Measurements from ENCODE around the gene GAS6. TPM values are rescaled to one million over a fixed set of nuclear protein-coding genes. Genes with fewer than 3 reads are reported as not detected.

The GAS6 gene
- total RNA-seq, 1 experiment from 2014 or later, result 12.0 TPM

DNA sequence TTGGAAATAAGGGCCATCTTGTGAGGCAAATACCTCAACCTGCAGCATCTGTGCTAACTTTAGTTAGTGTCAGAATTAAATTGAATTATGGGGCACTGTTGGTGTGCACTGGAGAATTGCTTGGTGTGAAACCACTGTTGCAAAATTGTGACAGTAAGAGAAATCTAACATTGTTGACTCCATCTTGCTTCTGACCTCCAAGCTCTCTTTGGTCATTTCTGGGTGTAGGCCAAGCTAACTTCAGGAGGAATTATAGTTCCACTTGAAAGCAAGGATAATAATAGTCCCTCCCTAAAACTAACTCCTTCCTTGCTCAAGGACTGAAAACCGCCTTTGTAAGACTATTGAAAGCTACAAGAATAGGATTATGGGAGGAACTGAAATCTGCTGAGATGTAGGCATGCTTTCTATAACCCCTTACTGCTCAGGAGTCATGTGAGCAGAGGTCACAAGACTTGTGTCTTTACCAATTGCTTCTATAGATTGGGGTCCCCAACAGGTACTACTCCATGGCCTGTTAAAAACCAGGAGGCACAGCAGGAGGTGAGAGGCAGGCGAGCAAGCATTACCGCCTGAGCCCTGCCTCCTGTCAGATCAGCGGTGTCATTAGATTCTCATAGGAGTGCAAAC is 24.9 kb upstream of the GAS6 start:
- DNase-seq (ENCODE audit: extremely low read depth, low read depth), result no peak

DNA sequence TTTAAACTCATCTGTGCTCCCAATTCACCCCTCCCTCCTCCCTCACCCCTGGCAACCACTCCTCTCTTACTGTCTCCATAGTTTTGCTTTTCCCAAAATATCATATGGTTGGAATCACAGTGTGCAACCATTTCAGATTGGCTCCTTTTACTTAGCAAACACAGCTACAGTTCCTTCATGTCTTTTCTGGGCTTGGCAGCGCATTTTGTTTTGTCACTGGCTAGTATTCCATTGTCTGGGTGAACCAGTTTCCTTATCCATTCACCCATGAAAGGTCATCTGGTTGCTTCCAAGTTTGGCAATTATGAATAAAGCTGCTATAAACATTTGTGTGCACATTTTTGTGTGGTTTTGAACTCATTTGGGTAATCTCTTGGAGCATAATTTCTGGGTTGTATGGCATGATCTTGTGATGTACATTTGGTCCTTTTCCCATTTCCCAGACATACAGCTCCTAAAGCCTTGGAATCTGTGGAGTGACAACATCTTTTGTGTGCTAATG is 23.9 kb upstream of the GAS6 start:
- no peak for DNase-seq (ENCODE audit: extremely low read depth, low read depth)

DNA sequence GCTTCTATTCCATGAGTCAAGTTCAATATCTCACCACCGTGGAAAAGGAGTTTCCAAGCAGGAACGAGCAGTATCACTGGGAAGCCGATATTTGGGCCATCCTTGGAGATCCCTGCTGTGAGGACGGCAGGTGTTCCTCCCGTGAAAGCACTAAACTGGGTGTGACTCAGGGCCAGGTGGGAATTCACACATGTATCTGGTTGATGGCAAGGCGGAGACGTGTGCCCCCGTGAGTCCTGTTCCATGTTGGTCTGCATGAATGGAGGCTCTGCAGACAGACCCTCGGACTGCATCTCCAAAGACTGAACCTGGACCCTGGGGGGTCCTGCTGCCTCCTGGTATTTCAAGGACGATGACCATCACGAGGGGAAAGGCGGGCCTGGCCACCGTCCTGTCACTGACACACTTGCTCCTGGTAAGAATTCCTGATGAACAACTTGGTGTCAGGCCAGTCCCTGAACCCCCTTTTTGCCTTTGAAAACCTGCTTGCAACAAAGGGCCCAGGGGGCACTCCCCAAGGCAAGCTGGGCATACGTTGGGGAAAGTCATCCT is 22.8 kb upstream of the GAS6 start:
- DNase-seq (ENCODE audit: extremely low read depth, low read depth), result no peak

DNA sequence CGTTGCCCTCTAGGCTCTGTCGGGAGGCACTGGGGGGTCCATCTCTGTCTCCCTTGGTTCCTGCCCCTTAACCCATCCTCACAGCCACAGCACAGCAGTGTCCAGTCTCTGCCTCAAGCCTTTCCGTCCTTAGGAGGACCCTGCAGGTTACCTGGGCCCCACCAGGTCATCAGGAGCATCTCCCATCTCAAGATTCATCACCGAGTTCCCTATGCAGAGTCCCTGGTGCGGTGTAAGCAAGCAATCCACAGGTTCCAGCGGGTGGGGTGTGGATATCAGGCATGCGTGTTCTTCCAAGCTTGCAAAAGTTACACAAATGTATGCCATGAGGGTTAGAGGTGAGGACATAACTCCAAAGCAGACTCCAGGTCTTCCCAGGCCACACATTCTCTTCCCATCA is 20.9 kb upstream of the GAS6 start:
- DNase-seq (ENCODE audit: extremely low read depth, low read depth), result no peak

DNA sequence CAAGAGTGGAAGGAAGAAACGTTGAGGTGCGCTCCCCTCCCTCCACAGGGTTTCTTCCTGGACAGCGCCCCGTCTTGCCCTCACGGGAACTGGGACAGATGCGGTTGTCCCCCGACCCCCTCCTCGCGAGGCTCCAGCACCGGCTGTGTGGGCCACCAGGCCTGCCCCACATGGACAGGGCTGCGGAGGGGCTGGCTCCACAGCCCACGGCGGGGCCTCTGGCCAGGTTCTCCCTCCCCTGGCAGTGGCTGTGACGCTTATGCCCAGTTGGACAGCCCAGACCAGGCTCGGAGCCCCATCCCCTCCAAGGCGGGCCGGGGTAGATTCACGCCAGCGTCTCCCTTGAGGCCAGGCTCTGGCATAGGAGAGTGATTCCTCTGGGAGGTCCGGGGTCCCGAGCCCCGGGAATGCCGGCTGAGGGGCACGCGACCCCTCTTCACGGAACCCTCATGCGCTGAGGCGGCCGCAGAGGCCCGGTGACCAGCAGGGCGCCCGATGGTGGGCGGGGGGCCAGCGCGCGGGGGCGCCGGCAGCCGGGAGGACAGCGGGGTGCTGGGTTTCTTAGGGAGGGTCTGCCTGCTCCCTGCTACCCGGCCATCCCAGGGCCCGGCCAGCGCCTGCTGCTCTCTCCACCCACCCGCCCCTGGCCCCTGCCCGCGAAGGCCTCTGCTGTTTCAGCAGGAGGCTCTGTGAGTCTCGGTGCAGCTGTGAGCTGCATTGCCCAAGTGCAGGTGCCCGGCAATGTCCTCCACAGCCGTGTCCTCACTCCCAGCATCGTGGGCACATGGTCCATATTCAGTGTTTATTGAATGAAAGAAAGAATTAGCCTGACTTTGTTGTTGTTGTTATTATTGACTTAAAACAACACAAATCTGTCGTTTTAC is 20.3 kb upstream of the GAS6 start:
- no peak for DNase-seq (ENCODE audit: extremely low read depth, low read depth)

DNA sequence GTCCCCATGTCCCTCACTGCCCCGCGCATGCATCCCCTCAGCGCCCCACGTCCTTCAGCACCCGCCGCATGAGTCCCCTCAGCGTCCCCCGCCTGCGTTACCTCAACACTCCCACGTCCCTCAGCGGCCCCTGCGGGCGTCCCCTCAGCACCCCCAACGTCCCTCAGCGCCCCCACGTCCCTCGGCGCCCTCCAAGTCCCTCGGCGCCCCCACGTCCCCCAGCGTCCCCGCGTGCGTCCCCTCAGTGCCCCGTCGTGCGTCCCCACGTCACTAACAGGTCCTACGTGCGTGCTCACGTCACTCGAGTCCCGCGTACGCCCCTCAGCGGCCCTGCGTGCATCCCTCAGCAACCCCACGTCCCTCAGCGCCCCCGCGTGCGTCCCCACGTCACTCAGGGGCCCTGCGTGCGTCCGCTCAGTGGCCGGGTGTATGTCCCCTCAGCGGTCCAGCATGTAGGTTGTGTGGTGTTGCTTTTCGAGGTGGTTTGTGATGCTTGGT is 19.5 kb upstream of the GAS6 start:
- no peak for DNase-seq (ENCODE audit: extremely low read depth, low read depth)

DNA sequence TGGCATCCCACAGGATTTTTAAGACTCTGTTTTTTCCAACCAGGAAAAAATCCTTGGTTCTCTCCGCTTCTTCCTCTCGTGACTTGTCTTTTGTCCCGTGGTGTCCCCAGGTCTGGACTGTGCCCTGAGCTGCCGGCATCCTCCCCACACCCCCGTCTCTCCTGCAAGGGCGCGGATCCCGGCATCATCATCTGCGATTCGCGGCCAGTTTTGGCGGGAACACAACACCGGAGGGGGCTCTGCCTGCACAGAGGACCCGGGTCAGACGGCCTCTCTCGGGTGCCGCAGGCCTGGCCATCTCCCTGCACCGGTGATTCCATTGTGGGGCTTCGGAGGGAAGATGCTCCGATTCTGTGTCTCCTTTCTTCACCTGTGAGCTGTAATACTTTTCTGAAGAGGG is 18.8 kb upstream of the GAS6 start:
- no peak for DNase-seq (ENCODE audit: extremely low read depth, low read depth)

DNA sequence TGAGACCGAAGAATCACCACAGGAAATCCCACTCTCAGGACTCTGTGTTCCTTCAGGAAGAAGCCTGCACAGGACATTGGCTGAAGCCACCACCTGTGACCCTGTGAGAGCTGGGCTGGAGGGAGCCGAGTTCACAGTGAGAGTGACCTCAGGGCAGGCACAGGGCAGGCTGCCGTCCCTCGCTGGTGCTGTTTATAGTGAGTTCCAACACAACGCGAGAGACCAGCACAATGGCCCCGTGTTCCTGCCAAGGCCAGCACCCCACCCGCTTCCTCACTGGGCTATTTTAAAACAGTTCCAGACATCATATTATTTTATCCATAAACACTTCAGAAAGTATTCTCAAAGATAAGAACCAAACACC is 18.4 kb upstream of the GAS6 start:
- DNase-seq (ENCODE audit: extremely low read depth, low read depth), result no peak

DNA sequence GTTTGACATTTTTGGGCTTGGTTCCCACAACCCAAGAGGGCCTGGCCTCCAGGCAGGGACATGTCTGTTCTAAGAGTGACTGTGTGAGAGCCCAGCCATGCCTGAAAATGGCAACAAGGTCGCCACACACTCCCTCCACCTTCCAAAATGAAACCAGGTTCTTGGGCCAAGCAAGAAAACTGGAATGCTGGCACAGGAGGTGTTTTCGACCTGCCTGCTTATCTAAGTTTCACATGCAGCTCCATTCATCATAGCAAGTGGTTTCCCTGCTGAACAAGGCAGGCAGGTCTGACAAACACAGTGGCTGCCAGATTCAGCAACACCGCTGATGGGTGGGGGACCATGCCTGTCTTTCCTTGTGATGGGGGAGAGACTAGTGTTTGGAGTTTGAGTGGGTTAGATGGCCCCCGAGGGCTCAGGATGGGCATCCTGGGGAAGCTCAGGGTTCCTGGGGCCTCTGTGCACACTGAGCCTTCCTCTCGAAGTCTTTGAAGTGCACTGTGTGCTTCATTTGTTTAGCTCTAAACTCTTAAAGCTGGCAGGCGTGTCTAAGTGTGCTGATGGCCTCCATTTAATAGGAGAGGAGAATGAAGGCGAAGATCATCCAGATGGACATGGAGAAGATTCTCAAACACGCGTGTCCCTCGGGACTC is 17.9 kb upstream of the GAS6 start:
- no peak for DNase-seq (ENCODE audit: extremely low read depth, low read depth)

DNA sequence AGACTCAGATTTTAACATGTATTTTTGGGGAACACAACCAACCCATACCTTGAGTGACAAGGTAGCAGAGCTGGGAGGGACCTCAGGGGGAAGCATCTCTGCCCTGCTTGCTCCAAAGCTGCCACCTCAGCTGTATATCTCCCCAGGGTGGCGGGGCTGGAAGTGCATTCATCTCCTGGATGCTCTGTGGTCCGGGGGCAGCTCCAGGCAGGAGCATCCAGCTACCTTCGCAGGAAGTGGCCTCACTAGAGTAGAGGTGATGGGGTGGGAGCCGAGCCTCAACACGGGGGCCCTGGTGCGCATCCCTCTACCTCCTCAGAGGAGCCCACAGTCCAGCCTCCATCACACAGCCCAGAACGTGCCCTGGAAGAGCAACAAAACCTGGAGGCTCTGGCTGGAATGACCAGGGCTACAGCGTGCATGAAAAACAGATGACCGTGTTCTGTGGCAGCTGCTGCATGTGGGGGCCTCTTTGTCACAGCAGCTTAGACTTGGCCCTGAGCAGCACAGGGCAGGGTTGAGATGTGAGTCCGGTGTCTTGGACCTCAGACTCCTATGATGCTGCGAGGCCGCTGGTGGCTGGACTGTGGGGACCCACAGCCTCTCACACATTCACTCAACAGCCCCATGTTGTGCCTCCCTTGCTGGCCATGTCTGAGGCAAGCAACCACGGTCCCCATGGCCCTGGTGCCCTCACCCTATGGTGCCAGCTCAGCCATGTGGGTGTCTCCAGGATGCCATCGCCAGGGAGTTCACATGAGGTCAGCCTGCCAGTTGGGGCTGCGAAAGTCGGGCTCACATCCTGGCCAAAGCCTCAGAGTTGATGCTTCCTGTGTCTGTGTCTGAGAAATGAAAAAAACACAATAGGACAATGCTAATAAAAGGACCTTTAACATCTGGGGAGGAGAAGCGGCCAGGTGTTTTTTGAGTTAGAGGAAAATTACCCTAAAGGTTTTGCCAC is 17.1 kb upstream of the GAS6 start:
- DNase-seq (ENCODE audit: extremely low read depth, low read depth), result no peak

DNA sequence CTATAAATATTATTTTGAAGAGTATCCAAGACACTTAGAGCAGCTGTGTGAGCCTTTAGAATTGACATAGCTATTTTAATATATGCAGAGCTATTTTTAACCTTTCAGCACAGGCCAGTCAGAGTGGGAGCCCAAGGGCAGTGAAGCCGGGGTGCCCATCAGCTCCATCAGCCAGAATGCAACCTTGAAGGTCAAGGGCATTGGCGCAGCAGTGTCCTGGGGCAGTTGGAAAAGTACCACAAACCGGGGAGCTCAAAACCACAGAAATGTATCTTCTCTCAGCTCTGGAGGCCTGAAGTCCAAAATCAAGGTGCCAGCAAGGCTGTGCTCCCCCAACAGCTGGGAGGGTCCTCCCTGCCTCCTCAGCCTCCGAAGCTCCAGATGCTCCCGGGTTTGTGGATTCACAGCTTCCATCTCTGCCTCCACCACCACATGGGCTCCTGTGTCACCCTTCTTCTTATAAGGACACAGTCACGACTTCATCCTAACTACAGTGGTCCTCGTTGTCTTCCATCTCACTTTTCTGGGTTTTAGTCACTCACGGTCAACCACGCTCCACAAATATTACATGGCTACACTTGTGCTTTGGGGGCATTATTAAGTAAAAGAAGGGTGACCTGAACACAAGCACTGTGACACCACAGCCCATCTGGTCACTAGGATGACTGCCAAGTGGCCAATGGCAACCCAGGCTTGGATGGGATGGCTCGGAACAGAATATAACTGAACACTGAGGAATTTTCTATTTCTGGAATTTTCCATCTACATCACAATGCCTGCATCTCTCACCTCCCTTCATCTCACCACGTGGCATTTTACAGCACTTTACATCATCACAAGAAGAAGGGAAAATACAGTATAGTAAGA is 15.9 kb upstream of the GAS6 start:
- no peak for DNase-seq (ENCODE audit: extremely low read depth, low read depth)

DNA sequence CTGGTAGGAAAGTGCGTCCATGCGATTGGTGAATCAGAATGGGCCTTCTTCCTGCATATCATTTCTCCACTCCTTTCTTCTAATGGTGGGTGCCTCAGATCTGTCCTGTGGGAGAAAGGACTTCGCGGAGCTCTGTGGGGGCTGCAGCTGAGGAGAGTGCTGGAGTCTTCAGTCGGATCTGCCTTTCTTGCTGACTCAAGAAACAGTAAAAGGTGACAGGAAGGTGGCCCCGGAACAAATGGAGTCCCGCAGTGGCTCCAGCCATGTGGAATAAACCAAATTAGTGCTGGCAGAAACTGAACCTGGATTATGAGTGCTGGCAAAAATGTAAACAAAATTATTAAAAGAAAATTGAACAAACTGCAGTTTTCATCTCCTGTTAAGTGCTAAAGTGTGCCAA is 15.1 kb upstream of the GAS6 start:
- DNase-seq (ENCODE audit: extremely low read depth, low read depth), result no peak

DNA sequence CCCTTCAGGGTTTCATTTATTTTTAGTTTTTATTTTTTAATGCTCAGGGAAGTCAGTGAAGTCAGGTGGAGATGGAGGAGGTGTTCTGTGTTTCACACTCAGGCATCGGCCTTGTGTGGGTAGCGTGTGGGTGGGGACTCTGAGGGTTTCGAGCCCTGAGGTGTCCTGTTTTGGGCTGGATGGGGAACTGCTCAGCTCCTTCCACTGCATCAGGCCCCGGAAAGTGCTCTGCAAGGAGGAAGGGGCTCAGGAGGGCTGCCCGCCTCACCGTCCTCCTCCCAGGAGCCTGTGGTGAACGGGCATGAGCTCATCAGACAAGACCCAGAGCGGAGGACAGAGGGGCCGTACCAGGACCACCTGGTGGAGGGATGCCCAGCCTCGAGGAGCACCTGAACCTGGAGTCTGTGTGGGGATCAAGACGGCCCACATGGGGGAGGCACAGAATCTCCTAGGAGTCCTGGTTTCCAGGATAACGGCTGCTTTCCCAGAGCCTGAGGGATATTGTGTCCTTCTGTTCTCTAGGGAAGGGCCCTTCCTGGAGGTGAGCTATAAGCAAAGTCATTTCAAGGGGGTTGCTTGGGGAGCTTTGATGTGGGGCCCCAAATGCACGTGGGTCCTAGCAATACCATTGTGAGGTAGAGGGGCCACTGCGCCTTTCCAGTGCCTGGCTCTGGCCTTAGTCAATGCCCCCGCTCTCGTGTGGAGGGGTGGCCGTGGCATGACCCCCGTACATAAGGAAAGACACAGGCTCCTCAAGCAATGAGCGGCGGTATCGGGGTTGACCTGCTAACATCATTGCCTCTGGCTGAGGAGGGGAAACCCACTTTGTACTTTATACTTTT is 13.5 kb upstream of the GAS6 start:
- DNase-seq (ENCODE audit: extremely low read depth, low read depth), result no peak

DNA sequence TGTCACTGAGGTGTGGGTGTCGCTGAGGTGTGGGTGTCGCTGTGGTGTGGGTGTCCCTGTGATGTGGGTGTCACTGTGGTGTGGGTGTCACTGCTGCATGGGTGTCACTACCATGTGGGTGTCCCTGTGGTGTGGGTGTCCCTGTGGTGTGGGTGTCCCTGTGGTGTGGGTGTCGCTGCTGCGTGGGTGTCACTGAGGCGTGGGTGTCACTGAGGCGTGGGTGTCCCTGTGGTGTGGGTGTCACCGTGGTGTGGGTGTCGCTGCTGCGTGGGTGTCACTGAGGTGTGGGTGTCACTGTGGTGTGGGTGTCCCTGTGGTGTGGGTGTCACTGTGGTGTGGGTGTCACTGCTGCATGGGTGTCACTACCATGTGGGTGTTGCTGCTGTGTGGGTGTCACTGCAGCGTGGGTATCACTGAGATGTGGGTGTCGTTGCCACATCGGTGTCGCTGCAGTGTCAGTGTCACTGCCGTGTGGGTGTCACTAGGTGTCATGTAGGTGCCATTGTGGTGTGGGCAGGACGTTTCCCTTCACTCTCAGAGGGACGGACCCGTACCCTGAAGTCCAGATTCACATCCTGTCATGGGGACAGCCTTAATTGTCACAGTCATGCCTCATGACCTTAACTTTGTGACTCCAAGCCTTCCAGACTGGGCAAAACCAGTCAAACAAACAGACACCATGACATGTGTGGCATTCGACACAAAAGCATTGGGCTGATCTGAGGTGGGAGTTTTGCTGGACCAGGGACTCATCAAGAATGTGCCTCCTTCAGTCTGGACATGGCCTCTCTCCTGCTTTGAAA is 12.7 kb upstream of the GAS6 start:
- no peak for DNase-seq (ENCODE audit: extremely low read depth, low read depth)

DNA sequence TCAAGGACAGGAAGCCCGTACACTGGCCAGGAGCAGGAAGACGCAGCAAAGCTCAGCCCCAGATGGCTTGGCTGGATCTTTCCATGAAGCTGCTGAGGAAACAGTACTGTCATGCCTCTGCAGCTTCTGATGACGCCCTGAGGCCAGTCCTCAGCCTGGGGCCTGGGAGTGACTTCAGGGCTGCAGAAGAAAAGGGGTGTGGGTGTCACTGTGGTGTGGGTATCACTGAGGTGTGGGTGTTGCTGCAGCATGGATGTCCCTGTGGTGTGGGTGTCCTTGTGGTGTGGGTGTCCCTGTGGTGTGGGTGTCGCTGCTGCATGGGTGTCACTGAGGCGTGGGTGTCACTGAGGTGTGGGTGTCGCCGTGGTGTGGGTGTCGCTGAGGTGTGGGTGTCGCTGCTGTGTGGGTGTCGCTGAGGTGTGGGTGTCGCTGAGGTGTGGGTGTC is 12.0 kb upstream of the GAS6 start:
- DNase-seq (ENCODE audit: extremely low read depth, low read depth), result no peak

DNA sequence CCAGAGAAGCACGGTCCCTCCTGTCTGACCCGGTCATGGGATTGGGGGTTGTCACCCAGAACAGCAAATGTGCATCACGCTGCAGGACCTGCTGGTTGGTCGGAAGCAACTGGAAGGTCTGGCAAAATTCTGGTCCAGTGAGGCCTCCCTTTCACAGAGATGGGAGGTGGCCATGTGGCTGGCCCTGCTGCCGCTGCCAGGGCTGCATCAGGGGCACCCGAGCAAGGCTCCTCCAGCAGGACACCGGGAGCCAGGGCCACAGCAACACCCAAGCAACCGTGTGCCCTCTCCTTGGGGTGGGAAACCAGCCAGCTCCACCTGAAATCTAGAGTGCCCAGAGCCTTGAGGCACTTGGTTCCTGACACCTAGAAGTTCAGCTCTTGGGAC is 11.5 kb upstream of the GAS6 start:
- DNase-seq (ENCODE audit: extremely low read depth, low read depth), result no peak
